Activated CD8-positive, alpha-beta T cell treated with anti-CD3 and anti-CD28 coated beads, Interleukin-2, amount 10 ng/mL, durations not matched to agents 7 days and 5 days (primary cell): Measurements from ENCODE around the gene IL17RA. TPM values are rescaled to one million over a fixed set of nuclear protein-coding genes. Genes with fewer than 3 reads are reported as not detected.
"Not testable (repeated sequence)": the region's sequence is repeated elsewhere in the genome, so short reads cannot be mapped to it uniquely, and the experiment has no call there.

Experiments used
- ATAC-seq: fragments of 150-1000 bp; cut with Tn5 transposase; one replicate; pipeline ENCODE4 v1.10.0; 2021; ENCODE audit warnings: moderate library complexity
- CTCF ChIA-PET: fragments of 350-600 bp; sonication (Branson Sonifier 250); formaldehyde crosslinking; loops from one replicate; lab custom pipeline; 2021; ENCODE audit warnings: antibody characterized with exemption; lab: Charles Lee
- POLR2A ChIA-PET: fragments of 350-600 bp; sonication (Branson Sonifier 250); formaldehyde crosslinking; loops from one replicate; lab custom pipeline; 2021; ENCODE audit warnings: antibody characterized with exemption; lab: Charles Lee
- DNase-seq: peaks from one replicate; pipeline ENCODE4 v3.0.0-alpha.2; 2020
- H3K27ac Mint-ChIP-seq: one replicate; pipeline ENCODE4 v1.8.0; 2021; ENCODE audit warnings: mild to moderate bottlenecking, mixed read lengths
- H3K27me3 Mint-ChIP-seq: one replicate; pipeline ENCODE4 v1.8.0; 2021; ENCODE audit warnings: low read depth, mixed read lengths
- H3K36me3 Mint-ChIP-seq: one replicate; pipeline ENCODE4 v1.8.0; 2021; ENCODE audit warnings: low read depth, mixed read lengths
- H3K4me1 Mint-ChIP-seq: one replicate; pipeline ENCODE4 v1.8.0; 2021; ENCODE audit warnings: low read depth, mixed read lengths
- H3K4me3 Mint-ChIP-seq: one replicate; pipeline ENCODE4 v1.8.0; 2021; ENCODE audit warnings: mild to moderate bottlenecking, mixed read lengths
- H3K9me3 Mint-ChIP-seq: one replicate; pipeline ENCODE4 v1.8.0; 2022; ENCODE audit warnings: mixed read lengths; ENCODE audit not compliant: insufficient read depth
- total RNA-seq, 2 experiments: library from RNA; stranded (reverse); gene quantifications; one replicate each; pipeline ENCODE4 v1.2.3, GENCODE V29; 2021

Gene IL17RA
- total RNA-seq, 2 experiments from 2014 or later = 41.7 to 43.4 TPM

- CTCF ChIA-PET = interaction anchor here (0.5 to 1.6 kb wide), 2 partner anchors 27 to 345 kb away, joined by 3 to 5 read pairs; no protein-coding TSS in a partner anchor
- no peaks in the 10 kb centered on the region for H3K9me3 Mint-ChIP-seq
- H3K4me1 Mint-ChIP-seq = peaks cover 8% of the 10 kb centered on the region
- ATAC-seq (no peak), DNase-seq (no peak)
- peaks cover 27% of the 10 kb centered on the region for H3K36me3 Mint-ChIP-seq
- no peak overlapping the region for H3K4me3 Mint-ChIP-seq
- peak overlapping the region; percentile 34 for H3K27ac Mint-ChIP-seq
- POLR2A ChIA-PET = interaction anchor here (0.5 to 0.7 kb wide), 2 partner anchors 29 to 35 kb away, joined by 3 read pairs; no protein-coding TSS in a partner anchor
- H3K27me3 Mint-ChIP-seq = no peaks in the 10 kb centered on the region
Observed at GRCh38 chr22:17145021-17145680, 60.4 kb downstream of the IL17RA start.

GRCh38 chr22:17147458-17147857, 62.7 kb downstream of the IL17RA start:
- peaks cover 25% of the 10 kb centered on the region for H3K36me3 Mint-ChIP-seq
- H3K9me3 Mint-ChIP-seq, H3K27ac Mint-ChIP-seq, DNase-seq, H3K4me3 Mint-ChIP-seq, POLR2A ChIA-PET, H3K27me3 Mint-ChIP-seq, ATAC-seq: not testable (repeated sequence)
- peaks cover 13% of the 10 kb centered on the region for H3K4me1 Mint-ChIP-seq
- CTCF ChIA-PET = interaction anchor here (1.2 kb wide), 1 partner anchor 73 kb away, joined by 3 read pairs; no protein-coding TSS in a partner anchor

GRCh38 chr22:17149076-17149815, 64.4 kb downstream of the IL17RA start:
- H3K4me3 Mint-ChIP-seq = no peak overlapping the region
- H3K27ac Mint-ChIP-seq = no peak overlapping the region
- no peaks in the 10 kb centered on the region for H3K27me3 Mint-ChIP-seq
- peaks cover 13% of the 10 kb centered on the region for H3K4me1 Mint-ChIP-seq
- no peaks in the 10 kb centered on the region for H3K9me3 Mint-ChIP-seq
- ATAC-seq = no peak
- ChIA-PET POLR2A (no interaction called here), CTCF (interaction anchor here (2.1 kb wide), 1 partner anchor 22 kb away, joined by 9 read pairs; no protein-coding TSS in a partner anchor)
- peaks cover 18% of the 10 kb centered on the region for H3K36me3 Mint-ChIP-seq
- no peak for DNase-seq

GRCh38 chr22:17152340-17152739, 67.5 kb downstream of the IL17RA start:
- Mint-ChIP-seq H3K4me1 (peaks cover 26% of the 10 kb centered on the region), H3K9me3 (no peaks in the 10 kb centered on the region), H3K27ac (no peak overlapping the region), H3K36me3 (peaks cover 20% of the 10 kb centered on the region), H3K27me3 (no peaks in the 10 kb centered on the region), H3K4me3 (no peak overlapping the region)
- ChIA-PET CTCF (interaction anchor here (1.9 kb wide), 1 partner anchor 19 kb away, joined by 5 read pairs; no protein-coding TSS in a partner anchor), POLR2A (no interaction called here)
- no peak for ATAC-seq
- no peak for DNase-seq

- Mint-ChIP-seq H3K4me3 (no peak overlapping the region), H3K27me3 (no peaks in the 10 kb centered on the region), H3K9me3 (no peaks in the 10 kb centered on the region), H3K36me3 (peaks cover 14% of the 10 kb centered on the region), H3K4me1 (peaks cover 31% of the 10 kb centered on the region), H3K27ac (no peak overlapping the region)
- no peak for ATAC-seq
- DNase-seq = no peak
- POLR2A ChIA-PET = no interaction called here
- CTCF ChIA-PET = interaction anchor here (1.9 kb wide), 1 partner anchor 19 kb away, joined by 5 read pairs; no protein-coding TSS in a partner anchor
Observed at GRCh38 chr22:17152971-17153370, 68.2 kb downstream of the IL17RA start.

GRCh38 chr22:17155941-17156340, 71.1 kb downstream of the IL17RA start:
- Mint-ChIP-seq H3K27me3 (no peaks in the 10 kb centered on the region), H3K27ac (no peak overlapping the region), H3K9me3 (no peaks in the 10 kb centered on the region), H3K36me3 (peaks cover 14% of the 10 kb centered on the region), H3K4me1 (peaks cover 34% of the 10 kb centered on the region), H3K4me3 (no peak overlapping the region)
- ChIA-PET CTCF (no interaction called here), POLR2A (no interaction called here)
- DNase-seq (no peak), ATAC-seq (no peak)

GRCh38 chr22:17157714-17158113, 72.9 kb downstream of the IL17RA start:
- DNase-seq (no peak), ATAC-seq (no peak)
- Mint-ChIP-seq H3K27ac (no peak overlapping the region), H3K9me3 (no peaks in the 10 kb centered on the region), H3K4me1 (peaks cover 31% of the 10 kb centered on the region), H3K36me3 (peaks cover 8% of the 10 kb centered on the region), H3K4me3 (peak overlapping the region; percentile 81), H3K27me3 (no peaks in the 10 kb centered on the region)
- POLR2A ChIA-PET = interaction anchor here (1.0 to 1.6 kb wide), 3 partner anchors 14 to 72 kb away, joined by 3 to 5 read pairs (median 4); no protein-coding TSS in a partner anchor
- CTCF ChIA-PET = interaction anchor here (0.6 to 5.9 kb wide), 5 partner anchors 14 to 401 kb away, joined by 3 to 44 read pairs (median 4); no protein-coding TSS in a partner anchor

GRCh38 chr22:17158176-17158567, 73.4 kb downstream of the IL17RA start:
- Mint-ChIP-seq H3K27ac (peak overlapping the region; percentile 75), H3K4me1 (peaks cover 31% of the 10 kb centered on the region), H3K27me3 (no peaks in the 10 kb centered on the region), H3K4me3 (peak overlapping the region; percentile 81), H3K36me3 (peaks cover 8% of the 10 kb centered on the region), H3K9me3 (no peaks in the 10 kb centered on the region)
- ChIA-PET CTCF (interaction anchor here (0.6 to 5.9 kb wide), 3 partner anchors 14 to 202 kb away, joined by 3 to 44 read pairs (median 3); no protein-coding TSS in a partner anchor), POLR2A (interaction anchor here (1.0 to 1.6 kb wide), 2 partner anchors 70 to 72 kb away, joined by 4 to 5 read pairs; no protein-coding TSS in a partner anchor)
- ATAC-seq (no peak), DNase-seq (no peak)

GRCh38 chr22:17158568-17159503, 74.0 kb downstream of the IL17RA start, which contains the start of gene HDHD5:
Gene HDHD5 (minus strand): TSS chr22:17159277. CDS start chr22:17159251, 26 bp downstream.
- Mint-ChIP-seq H3K4me3 (peak within 1 kb of the TSS; percentile 81), H3K4me1 (peaks cover 31% of the 10 kb centered on the region), H3K9me3 (no peaks in the 10 kb centered on the region), H3K36me3 (peaks cover 8% of the 10 kb centered on the region), H3K27me3 (no peaks in the 10 kb centered on the region), H3K27ac (peak within 1 kb of the TSS; percentile 75)
- POLR2A ChIA-PET = interaction anchor here (0.8 to 1.0 kb wide), 2 partner anchors 73 to 199 kb away, joined by 3 to 4 read pairs; no protein-coding TSS in a partner anchor
- CTCF ChIA-PET = interaction anchor here (0.6 to 5.9 kb wide), 5 partner anchors 14 to 343 kb away, joined by 3 to 44 read pairs (median 3); no protein-coding TSS in a partner anchor
- peak; percentile 91 for DNase-seq
- peak; percentile 89 for ATAC-seq

- ChIA-PET CTCF (interaction anchor here (0.9 to 5.9 kb wide), 4 partner anchors 13 to 342 kb away, joined by 3 to 44 read pairs (median 4); partner anchors contain the start of gene ADA2), POLR2A (interaction anchor here (0.7 to 0.8 kb wide), 2 partner anchors 198 to 480 kb away, joined by 3 read pairs; no protein-coding TSS in a partner anchor)
- no peaks in the 10 kb centered on the region for H3K27me3 Mint-ChIP-seq
- H3K4me1 Mint-ChIP-seq = peaks cover 31% of the 10 kb centered on the region
- ATAC-seq (peak; percentile 43), DNase-seq (peak; percentile 45)
- peaks cover 8% of the 10 kb centered on the region for H3K36me3 Mint-ChIP-seq
- no peaks in the 10 kb centered on the region for H3K9me3 Mint-ChIP-seq
- H3K27ac Mint-ChIP-seq = peak overlapping the region; percentile 35
- peak overlapping the region; percentile 81 for H3K4me3 Mint-ChIP-seq
Observed at GRCh38 chr22:17159504-17159951, 74.7 kb downstream of the IL17RA start.
